CD4-positive, alpha-beta T cell treated with Interleukin-15 for 4 hours (primary cell): ENCODE results near the gene UGT1A5.

Experiments
- DNase-seq: peaks from one replicate; pipeline ENCODE4 v3.0.0-alpha.2; 2020; ENCODE audit warnings: low spot score

Gene UGT1A5

DNA sequence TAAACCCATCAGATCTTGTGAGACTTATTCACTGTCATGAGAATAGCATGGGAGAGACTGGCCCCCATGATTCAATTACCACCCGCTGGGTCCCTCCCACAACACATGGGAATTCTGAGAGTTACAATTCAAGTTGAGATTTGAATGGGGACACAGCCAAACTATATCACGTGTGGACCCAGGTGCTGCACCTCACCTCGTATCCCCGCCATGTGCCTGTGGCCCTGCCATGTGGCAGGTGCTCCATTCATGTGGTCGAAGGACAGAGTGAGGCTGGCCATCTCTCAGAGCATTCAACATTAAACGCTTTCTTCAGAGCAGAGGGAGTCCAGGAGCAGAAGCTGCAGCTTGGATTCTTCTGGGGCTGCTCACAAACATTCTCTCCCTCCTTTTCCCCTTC is 97.7 kb downstream of the UGT1A5 start:
- no peak for DNase-seq

DNA sequence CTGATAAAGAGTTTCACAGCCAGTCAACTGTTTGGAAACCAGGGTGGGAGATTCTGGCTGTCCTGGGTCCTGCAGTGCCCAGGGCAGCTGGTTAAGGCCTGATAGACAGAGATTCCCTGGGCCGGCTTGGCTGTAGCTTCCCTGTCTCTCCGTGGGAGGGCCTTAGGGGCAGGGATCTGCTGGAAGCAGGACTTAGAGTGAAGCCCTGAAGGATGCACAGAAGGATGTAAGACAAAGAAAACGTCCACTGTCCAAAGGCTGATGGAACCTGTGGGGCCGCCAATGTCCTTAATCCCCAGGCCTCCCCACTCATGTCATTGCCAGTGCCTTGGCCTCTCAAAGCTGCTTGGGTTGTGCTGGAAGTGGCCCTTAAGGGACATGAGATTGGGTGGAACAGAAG is 98.4 kb downstream of the UGT1A5 start:
- DNase-seq, result no peak

DNA sequence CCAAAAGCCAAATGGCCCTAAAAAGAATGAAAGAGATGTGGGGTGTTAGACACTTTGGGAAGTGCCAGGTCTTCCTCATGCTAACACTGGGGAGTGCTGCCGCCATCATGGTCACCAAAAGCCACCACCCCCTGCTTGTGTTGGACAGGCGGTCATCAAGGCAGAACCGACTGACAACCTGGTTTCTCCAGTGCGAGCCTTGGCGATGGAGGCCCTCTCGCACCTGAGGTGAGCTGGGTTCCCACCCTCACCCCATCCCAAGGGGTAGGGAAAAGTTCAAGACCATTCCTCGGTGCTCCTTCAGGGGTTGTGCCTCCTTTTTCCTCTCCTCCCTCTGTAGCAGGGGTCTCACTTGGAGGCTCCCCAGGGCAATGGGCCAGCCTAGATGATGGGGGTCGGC is 99.0 kb downstream of the UGT1A5 start:
- no peak for DNase-seq

DNA sequence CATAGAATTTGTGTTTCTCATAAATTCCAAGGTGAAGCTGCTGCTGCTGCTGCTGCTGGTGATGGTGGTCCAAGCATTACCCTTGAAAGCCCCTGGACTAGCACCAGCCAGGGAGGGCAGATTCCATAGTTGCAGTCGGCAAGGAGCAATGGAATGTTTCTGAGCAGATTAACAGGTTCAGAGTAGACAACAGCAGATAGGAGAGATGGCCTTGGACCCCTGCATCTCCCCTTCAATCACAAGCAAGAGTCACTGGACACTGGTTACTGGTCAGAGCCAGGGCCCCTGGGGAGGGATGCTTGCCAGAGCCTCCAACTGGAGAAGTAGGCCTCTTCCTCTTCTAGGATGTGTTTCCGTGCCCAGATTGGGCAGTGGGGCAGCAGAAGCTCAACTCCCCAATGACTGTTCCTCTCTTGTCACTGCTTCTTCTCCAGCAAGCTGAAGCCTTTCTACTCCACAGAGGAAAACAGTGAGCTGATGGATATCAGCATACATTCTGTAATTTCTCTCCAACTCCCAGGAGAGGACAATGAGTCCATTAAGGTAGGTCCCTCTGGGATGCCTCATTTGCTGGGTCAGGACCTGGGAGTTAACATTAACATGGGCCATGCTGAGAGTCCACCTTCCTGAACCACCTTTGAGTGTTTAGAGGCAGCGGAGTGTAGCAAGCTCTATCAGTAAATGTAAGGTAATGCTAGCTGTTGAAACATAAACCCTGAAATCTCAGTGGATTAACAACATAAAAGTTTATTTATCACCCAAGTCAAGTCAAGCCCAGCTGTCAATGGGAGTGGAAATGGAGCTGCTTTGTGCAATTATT is 100.7 kb downstream of the UGT1A5 start:
- DNase-seq, result no peak

DNA sequence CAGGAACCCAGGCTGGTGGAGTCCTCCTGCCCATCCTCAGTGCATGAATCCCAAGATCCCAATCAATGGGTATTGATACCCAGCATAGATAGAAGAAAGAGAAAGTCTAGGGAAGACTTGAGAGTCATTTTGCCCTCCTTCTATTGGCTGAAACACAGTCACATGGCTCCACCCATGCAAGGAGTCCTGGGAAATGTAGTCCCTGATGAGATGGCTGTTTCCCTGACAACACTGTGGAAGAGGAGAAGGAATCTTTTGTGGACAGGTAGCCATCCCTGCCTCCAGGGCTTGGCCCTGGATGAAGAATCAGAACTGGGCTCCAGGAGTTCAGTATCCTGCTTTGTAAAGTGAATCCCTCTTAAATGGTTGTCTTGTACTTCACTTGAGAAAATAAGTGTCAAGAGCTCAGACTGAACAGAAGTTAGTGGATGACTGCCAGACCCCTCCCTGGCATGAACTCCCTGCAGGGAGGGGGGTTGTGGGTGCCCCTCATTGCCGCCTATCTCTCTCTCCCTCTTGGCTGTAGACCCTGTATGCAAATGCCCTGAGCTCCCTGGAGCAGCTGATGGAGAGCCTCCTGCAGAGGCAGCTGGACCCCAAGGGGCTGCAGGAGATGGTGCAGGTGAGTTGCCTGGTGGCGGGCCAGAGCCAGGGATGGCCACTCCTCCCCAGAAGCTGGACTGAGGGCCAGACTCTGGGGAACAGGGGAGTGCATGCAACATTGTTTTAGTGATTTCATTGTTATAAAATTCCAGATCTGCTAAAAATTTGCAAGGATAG is 101.5 kb downstream of the UGT1A5 start:
- DNase-seq, result no peak

DNA sequence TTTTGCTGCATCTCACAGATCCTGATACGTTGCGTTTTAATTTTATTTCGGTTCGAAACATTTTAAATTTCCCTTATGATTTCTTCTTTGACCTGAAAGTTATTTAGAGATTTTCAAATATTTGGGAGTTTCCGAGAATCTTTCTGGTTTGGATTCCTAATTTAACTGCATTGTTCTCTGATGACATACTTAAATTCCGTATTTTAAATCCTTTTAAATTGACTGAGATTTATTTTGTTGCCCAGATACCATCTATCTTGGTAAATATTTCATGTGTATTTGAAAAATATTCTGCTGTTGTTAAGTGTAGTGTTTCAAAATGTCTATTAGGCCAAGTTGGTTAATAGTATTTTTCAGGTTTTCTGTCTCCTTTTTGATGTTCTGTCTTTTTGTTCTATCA is 103.2 kb downstream of the UGT1A5 start:
- no peak for DNase-seq

DNA sequence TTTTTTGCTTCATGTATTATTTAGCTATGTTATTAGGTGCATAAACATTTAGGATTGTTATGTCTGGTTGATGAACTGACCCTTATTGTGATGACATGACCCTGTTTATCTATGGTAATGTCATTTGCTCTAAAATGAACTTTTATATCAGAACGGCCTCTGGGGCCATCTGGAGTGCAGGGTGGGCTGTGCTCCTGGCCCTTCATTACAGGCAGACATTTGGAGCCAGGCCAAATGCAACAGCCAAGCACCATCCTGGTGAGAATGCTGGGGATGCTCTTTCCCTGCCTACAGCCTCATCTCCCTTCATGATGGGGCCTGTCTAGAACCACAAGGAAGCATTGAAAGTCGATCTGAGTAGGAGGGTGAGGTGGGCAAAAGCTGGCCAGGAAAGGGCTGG is 103.6 kb downstream of the UGT1A5 start:
- no peak for DNase-seq

DNA sequence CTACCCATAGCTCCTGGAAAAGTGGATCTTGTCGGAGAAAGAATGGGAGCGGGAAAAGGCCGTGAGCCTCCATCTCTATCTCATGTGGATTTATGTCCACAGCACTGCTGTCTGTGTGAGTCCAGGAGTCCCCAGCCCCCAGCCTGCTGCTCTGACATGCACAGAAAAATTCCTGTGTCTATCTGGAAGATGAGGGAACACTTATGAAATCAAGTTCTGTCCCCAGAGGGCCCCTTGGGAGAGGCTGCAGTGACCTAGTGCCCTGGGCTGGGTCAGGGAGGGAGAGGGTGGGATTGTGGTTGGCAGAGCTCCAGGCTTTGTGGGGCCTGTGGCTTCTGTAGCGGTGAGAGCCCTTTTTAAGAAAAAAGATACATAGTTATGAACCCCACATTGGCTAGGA is 104.1 kb downstream of the UGT1A5 start:
- DNase-seq, result no peak

DNA sequence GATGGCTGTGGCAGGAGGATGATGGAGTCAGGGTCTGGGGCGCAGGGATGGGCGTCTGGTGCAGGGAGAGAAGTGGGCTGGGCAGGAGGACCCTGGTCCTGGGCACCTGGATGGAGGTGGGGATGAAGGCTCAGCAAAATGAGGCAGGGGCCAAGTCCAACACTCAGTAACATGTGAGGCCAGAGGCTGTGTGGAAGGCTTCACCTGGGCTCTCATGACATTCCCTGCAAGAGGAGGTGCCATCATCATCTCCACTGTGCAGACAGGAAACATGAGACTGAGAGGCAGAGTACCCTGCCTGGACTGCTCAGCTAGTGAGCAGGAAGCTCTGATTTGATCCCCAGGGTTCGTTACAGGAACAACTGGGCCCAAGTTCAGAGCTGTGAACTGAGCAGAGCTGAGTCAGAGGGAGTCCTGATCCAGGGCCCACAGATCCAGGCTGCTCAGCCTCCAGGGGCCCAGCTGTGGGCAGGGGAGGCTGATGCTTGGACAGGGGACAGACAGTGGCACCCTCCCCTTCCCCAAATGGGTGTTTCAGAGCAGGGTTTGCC is 104.7 kb downstream of the UGT1A5 start:
- no peak for DNase-seq

DNA sequence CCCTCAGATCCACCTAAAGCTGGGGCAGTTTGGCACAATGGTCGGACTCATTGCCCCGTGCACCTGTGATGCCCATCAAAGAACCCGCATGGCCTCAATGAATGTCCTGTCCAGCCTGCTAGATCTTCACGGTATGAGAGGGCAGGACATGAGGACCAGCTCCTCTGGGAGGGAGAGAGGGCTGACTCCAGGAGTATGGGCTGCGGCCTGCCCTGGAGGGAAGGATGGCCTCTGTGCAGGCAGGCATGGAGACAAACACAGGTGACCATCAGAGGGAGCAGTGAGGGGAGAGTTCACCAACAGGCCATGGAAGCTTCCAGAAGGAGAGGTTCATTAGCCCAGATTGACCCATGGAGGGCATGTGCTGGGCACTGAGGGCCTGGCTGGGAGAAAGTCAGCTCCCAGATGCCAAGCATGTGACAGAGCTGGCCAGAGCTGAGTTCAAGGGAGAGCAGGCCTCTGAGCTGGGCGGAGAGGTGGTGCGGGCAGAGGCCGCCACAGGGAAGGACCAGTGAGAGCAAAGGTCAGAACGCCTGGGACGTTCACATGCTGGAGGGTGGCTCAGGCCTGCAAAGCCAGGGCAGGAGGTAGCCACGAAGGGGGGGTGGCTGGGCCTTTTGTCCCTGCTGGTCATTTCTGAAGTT is 105.4 kb downstream of the UGT1A5 start:
- DNase-seq, result no peak

DNA sequence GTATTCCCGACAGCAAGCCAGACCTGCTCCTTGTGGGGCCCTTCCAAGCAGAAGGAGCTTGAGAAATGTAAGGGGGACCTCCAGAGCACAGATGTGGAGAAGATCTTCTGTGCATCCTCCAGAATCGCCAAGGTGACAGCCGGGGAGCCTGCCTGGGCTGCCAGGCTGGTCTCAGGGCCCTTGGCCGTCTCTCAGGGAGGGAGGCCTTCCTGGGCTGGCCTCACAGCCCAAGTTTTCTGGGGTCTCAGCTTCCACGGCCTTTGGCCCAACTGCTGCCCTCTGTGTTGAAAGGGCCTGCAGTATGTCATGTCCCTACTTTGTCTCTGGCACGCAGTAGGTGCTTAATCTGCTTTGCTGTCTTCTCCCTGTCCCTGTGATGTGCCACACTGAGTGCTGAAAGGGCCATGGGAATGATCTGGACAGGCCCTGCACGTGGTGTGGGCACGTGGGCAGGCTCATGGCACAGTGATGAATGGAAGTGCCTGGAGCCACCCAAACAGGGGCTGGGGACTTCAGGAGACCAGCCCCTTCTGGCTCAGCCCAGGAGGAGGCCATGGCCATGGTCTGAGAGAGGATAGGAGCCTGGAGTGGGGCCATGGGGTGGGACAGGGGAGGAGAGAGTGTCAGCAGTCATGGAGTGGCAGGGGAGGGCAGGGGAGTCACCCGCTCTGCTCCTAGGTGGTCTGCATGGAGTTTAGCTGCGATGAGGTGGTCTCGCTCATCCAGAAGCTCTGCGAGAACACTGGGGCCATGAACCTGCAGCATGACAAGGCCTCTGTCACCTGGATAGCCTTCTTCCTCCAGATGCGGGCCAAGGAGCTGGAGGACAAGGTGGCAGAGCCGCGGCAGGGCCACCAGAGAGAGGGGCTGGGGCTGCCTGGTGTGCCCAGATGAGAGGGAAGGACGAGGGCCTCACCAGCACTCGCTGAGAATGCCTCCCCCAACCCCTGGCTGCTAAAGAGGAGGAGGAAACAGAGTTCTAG is 106.2 kb downstream of the UGT1A5 start:
- DNase-seq, result no peak

DNA sequence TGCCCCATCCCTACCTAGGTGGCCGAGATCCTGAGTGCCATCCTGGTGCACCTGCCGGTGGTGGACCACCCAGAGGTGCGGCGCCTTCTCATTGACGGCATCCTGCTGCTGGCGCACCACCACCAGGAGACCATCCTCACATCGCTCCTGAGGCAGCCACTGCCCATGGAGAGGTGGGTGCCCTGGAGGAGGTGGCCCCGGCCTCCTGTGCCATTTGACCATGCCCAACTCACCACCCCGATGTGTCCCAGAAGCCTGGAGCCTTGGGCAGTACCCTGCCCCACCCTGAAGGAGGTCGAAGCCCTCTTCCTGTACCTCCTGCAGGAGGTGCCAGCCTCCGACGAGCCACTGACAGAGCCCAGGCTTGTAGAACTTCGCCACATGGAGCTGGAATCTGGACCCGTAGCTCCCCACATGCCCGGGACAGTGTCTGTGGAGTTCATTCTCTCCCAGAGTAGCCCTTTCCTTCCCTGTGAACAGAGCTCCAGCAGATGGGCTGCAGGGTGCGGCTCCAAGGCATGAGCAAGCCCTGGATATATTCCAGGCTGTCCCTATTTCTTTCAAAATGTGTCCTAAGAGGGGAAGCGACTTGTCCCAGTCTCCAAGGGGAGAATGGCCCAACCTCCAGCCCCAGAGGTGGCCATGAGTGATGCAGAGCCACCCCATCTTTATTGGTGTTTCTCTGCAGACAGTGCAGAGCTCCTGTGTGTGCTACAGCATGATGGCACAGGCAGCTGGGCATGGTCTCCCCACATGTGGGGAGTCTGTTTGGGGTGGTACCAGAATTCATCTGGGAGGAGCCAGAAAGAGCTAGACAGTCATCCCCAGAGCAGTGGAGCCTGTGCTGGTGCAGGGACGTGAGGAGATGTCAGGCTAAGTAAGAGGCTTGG is 107.4 kb downstream of the UGT1A5 start:
- no peak for DNase-seq

DNA sequence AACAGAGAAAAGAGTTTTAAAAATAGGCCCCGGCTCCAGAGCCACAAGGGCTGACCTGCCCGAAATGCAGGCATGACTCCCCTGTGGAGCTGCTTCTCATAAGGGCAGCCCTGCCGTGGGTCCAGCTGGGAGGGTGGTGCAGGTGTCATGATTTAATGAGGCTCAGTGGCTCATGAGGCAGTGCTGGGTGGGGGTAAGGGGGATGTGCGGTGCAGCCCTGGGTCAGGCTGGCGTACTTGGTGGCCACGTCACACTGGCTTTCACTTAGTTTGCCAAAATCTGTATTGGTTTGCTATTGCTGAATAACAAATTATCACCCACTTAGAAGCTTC is 108.0 kb downstream of the UGT1A5 start:
- no peak for DNase-seq

DNA sequence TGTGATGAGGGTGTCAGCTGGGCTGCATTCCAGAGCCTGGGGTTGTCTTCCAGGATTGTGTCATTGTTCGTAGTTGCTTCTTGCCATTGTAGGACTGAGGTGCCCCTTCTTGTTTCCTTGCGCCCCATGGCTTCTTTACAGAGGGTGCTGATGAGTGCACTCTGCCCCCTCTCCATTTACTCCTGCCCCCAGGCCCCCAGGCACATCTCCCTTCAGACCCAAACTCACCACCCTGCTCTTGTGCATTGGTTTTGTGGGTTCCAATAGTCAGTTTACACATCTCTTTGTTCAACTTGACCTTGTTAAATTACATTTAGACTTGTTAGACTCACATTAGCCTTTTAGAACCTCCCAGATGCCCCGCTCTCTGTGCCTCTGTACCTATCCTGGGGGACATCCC is 108.5 kb downstream of the UGT1A5 start:
- no peak for DNase-seq

DNA sequence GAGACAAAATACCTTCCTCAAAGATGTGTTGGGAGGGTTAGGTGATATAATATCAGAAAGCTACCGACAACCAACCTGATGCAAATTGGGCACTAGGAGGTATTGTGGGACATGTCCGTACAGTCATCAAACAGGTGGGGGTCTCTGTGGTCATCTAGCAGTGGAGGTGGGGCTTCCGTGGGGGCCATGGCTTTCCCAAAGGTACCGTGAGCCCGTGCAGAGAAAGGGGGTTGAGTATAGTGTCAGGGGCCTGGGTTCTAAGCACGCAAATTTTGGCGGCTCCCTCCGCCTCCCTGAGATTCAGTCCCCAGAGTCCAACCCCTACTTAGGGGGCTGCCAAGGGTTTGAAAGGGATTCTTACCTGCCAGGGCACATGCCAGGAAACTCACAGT is 109.0 kb downstream of the UGT1A5 start:
- DNase-seq, result no peak

DNA sequence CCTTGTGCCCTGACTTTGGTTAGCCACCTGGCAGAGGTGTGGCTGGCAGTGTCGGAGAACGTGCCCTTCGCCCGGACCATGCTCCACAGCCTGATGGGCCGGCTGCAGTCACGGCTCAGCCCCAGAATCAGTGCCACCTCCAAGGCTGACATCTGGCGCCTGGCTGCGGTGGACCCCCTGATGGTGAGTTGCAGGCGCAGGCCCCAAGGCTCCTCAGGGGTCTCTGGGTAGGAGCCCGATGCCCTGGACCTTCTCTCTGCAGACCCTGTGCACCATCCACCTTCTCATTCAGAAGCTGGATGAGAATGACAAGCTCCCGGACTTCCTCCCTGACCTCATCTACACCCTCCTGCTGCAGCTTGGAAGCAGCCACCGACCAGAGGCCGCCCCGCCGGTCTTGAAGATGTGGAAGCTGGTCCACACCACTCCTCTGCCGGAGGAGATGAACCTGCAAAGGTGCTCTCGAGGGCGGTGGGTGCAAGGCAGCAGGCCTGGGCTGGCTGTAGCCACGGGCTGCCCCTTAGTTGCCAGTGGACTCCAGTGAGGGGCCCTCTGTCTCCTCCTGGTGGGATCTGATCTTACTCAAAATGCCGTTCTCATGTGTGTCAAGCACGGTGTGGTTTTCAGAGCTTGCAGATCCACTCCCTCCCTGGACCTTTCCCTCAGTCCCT is 109.5 kb downstream of the UGT1A5 start:
- no peak for DNase-seq
